Fibroblast of skin of abdomen (primary cell): ENCODE data around the gene RASSF1.
"Not testable (repeated sequence)": the region's sequence is repeated elsewhere in the genome, so short reads cannot be mapped to it uniquely, and the experiment has no call there.

ENCODE experiments used
- DNase-seq: peaks from one replicate; pipeline ENCODE4 v3.0.0-alpha.2; 2013

Gene RASSF1

DNA sequence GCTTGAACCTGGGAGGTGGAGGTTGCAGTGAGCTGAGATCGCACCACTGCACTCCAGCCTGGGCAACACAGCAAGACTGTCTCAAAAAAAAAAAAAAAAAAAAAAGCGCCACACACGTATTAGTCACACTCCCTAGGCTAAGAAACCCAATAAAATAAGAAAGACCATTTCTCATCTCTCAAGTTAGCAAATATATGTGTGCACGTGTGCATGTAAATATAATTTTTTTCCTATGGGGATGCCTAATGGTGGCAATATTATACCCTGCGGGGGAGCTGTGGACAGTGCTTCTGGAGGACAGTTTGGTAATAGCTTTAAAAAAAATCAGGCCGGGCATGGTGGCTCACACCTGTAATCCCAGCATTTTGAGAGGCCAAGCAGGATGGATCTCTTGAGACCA is 56.5 kb downstream of the RASSF1 start:
- not testable (repeated sequence) for DNase-seq
